GM19193 (cell line): Measurements from ENCODE around the gene SPATS2L.

Experiments
- POLR2A ChIP-seq: IDR thresholded peaks from 4 replicates; pipeline ENCODE4 v1.6.1; 2011; ENCODE audit not compliant: insufficient read depth, insufficient read length; ENCODE audit errors: extremely low read depth

The SPATS2L gene, protein sequence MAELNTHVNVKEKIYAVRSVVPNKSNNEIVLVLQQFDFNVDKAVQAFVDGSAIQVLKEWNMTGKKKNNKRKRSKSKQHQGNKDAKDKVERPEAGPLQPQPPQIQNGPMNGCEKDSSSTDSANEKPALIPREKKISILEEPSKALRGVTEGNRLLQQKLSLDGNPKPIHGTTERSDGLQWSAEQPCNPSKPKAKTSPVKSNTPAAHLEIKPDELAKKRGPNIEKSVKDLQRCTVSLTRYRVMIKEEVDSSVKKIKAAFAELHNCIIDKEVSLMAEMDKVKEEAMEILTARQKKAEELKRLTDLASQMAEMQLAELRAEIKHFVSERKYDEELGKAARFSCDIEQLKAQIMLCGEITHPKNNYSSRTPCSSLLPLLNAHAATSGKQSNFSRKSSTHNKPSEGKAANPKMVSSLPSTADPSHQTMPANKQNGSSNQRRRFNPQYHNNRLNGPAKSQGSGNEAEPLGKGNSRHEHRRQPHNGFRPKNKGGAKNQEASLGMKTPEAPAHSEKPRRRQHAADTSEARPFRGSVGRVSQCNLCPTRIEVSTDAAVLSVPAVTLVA

DNA sequence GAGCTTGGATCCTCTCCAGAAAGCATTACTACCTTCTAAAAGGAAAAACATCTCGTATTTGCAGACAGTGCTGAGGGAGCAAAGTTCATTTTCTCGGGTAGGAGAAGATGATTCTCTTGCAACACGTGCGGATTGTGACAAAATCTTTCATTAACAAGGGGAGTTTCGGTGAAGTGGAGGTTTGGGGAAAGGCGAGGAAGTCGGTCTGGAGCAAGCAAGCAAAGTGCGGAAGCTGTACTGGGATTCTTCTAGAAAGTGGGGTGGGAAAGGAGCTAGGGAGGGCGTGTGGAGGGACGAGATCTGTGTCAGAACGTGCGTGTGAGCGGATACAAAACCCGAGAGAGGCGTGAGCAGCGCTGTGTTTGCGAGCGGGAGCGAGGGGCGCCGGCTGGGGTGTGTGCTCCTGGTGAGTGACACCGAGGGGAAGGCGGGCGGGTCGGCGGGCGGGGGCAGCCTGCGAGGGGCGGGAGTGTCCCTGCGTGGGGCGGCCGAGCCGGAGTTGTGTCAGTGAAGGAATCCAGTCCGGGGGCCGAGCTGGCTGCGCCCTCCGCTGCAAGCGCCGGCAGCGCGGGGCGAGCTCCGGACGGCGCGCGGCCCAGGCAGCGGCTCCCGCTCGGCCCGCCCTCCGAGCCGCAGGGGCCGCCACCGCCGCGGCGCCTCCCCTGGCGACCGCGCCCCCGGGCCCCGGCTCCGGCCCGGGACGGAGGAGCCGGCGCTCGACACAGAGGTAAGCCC, at the start of gene SPATS2L:
Gene SPATS2L, plus strand, starts transcription at position 498 of the 735 bp plus-strand sequence. CDS start 82,552 bp downstream, outside the sequence.
- peak; percentile 24 for TF ChIP-seq POLR2A

DNA sequence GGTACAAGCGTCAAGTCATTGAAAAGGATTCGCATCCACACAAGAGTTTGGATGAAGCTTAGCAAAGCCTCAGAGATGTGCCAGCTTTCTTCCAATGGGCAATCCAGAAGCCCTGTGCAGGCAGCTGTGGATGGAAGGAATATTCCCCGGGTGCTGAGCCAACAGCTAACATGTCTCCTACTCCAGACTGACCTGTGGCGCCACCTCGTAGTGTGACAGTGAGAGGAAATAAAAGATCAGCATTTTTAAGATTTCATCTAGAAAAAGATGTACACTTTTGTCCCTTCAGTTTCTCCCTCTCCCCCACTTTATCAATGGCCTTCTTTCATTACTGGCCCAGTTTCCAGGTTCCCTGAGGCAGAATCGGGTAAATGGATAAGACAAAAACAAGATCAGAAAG, 48.9 kb upstream of the SPATS2L start:
- TF ChIP-seq POLR2A = no peak

DNA sequence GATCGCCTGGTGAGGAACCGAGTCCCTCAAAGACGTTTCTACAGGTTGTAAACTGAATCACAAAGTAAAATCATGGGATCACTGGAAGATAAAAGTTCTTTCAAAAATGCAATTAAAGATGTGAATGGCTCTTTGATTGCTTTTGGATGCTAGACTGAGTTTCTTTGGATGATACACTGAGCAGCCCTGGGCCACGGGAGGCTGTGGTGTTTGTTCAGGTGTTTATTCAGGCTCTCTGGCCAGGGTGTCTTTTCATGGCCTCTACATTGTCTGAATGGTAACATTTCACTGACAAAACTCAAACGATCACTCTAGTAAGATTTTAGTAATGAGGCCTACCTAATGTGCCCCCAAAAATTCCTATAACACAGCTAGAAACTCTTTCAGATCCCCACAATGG, 48.4 kb upstream of the SPATS2L start:
- no peak for TF ChIP-seq POLR2A

DNA sequence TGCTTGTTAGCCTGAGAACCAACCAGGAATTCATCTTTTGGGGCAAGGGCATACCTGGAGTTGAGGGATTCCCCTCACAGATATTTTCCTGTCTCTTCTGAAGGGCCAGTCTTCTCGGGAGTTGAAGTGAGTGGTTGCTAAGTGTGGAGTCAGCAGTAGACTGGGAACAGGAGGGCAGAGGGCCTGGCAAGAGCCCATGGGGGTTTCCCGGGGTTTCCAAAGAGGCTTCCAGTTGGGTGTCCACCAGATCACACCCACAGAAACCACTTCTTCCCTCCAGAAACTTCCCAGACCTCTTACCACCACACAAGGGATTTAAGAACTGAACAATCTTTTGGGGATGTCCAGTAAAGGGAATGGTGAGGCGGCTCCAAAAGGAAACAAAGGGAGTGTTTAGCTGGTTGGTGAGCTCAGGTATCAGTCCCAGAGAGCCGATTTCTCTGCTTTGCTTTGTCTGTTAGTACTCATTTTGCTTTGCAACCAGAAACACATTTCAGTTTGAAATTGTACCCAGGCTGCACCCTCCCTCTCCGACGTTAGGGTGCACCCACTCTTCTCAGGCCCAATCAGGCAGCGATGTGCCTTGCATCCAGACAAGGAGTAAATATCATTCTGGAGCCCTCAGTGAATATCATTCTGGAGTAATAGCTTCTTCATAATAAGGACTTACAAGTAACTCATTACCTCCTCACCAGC, 47.5 kb upstream of the SPATS2L start:
- TF ChIP-seq POLR2A = no peak

DNA sequence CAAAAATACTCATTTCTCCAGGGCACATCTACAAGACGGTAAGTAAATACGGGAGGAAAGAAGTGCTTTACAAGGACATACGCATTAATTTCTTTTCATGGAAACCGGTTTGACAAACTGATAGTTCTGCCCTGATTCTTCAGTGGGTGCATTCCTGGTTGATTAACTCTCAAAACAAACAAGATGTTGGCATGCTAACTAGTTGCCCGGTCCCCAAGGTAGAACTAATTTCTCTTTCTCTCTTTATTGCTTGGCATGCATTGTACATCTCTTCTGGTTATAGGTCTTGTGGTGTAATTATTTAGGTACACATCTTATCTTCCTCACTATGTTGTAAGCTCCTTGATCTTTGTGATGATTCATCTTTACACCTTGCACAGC, 46.9 kb upstream of the SPATS2L start:
- TF ChIP-seq POLR2A = no peak

DNA sequence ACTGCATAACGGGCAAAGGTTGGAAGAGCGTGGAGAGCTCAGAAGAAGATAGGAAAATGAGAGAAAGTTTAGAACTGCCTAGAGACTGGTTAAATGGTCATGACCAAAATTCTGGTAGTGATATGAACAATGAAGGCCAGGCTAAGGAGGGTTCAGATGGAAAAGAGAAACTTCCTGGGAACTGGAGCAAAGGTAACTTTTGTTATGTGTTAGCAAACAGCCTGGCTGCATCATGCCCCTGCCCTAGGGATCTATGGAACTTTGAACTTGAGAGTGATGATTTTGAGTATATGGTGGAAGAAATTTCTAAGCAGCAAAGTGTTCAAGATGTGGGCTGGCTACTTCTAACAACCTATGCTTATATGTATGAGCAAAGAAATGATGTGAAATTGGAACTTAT, 44.4 kb upstream of the SPATS2L start:
- no peak for TF ChIP-seq POLR2A

DNA sequence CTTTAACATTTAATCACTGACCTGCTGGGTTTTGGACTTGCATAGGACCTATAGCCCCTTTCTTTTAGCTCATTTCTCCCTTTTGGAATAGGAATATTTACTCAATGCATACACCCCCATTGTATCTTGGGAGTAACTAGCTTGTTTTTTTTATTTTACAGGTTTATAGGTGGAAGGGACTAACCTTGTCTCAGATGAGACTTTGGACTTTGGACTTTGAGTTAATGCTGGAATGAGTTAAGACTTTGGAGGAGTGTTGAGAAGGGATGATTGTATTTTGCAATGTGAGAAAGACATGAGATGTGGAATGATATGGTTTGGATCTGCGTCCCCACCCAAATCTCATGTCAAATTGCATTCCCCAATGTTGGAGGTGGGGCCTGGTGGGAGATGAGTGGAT, 43.2 kb upstream of the SPATS2L start:
- TF ChIP-seq POLR2A = no peak

DNA sequence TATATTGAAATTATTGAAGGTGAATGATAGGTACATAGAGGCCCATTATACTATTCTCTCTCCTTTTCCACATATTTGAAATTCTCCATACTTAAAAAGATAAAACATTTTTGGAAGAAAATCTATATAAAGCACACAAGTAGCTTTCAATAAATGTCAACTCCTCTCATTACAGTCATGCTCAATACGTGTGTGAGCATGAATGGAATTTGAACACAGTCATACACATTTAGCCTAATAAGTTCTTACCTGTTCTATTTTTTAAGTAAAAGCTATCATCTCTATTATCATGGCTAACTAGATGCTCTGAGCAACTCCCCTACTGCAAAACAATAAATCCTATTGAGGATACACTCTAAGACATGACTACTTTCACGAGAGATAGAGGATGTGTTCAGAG, 41.9 kb upstream of the SPATS2L start:
- no peak for TF ChIP-seq POLR2A

DNA sequence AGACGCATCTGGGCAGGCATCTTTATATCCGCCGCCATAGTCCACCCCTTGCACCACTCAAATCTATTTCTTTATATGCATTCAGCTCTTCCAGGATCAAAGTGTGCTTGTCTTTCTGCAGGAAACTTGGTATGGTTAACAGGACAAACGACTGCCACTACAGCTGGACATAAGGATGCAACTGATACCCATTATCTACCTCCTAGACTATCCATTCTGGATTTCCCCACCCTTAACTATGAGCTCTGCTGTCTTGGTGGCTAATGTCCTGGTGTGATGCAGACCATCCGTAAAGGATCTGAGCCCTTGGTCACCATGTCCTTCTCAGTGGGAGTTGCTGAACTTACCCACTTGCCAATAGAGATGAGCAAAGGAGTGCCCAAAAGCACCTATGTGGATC, 40.1 kb upstream of the SPATS2L start:
- no peak for TF ChIP-seq POLR2A

DNA sequence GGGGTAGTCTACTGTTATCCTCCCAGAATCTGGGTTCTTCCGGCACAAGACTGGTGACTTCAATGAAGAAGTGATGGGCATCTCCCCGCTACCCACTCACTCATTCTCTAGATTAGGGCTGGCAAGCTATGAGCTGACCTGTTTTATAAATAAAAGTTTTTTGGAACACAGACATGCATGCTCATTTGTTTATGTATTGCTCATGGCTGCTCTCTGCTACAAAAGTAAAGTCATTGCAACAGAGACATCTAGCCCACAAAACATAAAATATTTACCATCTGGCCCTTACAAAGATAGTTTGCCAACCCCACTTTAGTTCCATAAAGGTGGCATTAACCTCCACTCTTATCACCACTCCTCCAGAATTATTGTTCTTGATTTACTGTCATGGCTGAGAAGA, 39.1 kb upstream of the SPATS2L start:
- TF ChIP-seq POLR2A = no peak

DNA sequence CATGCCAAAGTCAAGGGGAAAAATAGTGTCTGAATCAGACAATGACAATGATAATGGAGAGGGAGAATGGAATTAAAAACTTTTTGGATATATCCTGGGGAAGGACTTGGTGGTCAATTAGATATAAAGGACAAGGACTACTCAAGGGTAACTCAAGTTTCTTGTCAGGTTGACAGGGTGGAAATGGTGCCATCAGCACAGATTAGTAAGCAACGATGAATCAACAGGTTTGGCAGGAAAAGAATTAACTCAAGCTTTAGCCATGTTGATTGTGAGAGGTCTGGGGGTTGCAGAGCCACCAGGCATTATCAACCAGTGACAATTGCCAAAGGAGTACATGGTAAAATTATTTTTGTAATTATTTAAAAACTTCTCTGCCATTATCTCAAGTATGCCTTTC, 35.8 kb upstream of the SPATS2L start:
- TF ChIP-seq POLR2A = no peak

DNA sequence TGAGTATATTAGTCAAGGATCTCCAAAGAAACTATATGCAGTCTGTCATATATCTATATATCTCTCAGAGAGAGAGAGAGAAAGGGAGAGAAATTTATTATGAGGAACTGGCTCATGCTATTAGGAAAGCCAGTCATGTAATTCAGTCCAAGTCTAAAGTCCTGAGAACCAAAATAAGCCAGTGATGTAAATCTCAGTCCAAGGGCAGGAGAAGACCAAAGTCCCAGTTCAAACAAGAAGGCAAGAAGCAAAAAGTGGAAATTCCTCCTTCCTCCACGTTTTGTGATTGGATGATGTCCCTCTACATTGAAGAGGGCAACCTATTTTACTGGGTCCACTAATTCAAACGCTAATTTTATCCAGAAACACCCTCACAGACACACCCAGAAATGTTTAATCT, 34.2 kb upstream of the SPATS2L start:
- no peak for TF ChIP-seq POLR2A

DNA sequence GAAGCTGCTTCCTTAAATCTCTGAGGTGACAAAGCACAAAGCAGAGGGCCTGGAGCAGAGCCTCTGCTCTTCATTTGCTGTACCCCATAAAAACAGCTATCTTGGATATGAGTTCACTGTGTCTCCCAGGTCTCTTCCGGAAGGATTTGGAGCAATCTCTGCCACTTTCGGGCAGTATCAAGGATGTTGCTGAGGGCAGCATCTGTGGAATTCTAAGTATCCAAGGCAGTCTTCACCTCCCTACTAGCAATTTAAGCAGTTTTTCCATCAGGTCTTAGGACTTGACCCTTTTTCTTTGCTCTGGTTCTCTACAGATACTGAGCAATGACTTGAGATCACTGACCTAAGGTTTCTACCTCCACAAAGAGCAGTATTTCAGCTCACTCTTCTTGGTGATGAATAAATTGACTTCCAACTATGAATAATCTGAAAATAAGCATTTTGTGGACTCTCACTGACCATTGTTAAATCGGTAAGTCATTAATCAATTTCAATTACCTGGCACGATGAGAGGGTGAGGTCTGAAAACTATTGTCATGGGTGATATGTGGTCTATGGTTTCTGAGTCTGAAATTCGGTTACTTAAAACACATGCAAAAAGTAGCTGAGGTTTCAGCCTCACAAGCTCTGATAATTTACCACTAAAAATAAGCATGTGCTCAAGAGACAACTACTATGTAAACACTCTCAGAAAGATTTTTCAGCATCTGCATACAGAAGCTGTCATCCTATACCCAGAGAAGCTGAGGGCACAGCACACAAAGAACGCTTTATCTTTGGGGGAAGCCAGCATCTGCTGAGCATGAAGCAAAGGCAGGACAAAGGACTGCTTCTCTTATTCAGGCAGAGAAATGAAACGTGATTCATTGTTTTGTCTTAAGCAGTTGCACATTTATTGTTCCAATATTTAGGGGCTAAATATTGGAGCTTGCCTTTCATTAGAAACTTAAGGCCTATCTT, 32.1 kb upstream of the SPATS2L start:
- TF ChIP-seq POLR2A = no peak
